HG03139 (cell line): ENCODE results near the gene VPS25.
A peak's percentile ranks its signal among the peaks of the same experiment; 100 is the strongest.
"Not testable (repeated sequence)": the region's sequence is repeated elsewhere in the genome, so short reads cannot be mapped to it uniquely, and the experiment has no call there.

Experiments used
- ATAC-seq: cut with Tn5 transposase; IDR thresholded peaks from one replicate; pipeline ENCODE4 v1.9.1; 2021; ENCODE audit not compliant: unreplicated experiment

Gene VPS25

GRCh38 chr17:42773290-42774035, at the start of gene VPS25:
Gene VPS25 (plus strand): TSS chr17:42773449. CDS start chr17:42773476, 27 bp downstream.
- no peak for ATAC-seq

DNA sequence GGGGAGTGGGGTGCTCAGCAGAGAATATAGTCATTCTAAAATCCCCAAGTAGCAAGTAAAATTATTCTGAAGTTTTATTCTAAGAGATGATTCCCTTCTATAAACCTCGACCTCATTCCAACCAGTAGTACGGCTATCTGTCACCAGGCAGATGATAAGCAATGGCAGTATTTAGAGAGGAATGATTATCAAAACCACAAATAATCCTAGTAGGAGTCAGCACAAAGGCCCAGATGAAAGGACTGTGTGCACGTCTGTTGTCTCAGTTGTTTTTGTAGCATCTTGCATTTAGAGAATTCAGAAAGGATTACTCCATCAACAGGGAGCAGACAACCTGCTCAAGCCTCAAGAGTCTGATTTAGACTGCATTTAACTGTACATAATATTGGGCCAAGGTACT, 49.6 kb upstream of the VPS25 start:
- no peak for ATAC-seq

DNA sequence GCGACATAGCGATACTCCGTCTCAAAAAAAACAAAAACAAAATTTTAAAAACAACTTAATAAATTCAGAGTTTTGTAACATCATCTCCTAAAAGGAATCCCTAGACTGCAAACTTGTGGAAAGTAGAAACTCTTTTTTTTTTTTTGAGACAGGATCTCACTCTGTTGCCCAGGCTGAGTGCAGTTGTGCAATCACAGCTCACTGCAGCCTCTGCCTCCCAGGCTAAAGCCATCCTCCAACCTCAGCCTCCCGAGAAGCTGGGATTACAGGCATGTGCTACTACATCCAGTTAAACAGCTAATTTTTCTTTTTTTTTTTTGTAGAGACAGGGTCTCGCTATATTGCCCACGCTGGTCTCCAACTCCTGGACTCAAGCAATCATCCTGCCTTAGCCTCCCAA, 48.1 kb upstream of the VPS25 start:
- no peak for ATAC-seq

DNA sequence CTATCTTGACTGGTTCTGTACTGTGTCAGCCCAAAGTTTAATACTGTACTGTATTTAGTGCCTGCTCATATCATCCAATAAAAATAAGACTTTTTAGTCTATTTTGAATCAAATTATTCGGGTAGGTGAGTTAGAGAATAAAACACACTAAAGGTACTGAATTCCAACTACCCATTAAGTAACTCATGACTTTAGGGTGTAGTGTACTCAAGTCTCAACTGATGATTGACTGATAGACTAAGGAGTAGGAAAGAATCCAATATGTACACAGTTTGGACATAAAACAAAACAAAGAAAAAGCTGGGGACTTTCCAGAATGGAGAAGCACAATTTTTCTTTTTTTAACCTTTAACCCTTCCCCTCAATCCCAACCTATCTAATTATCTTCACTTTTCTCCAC, 32.5 kb upstream of the VPS25 start:
- ATAC-seq = no peak

GRCh38 chr17:42742916-42743315, 30.3 kb upstream of the VPS25 start:
- not testable (repeated sequence) for ATAC-seq

- no peak for ATAC-seq
These were observed 29.5 kb upstream of the VPS25 start for GRCh38 chr17:42743595-42744282.

GRCh38 chr17:42744283-42744805, 28.9 kb upstream of the VPS25 start:
- ATAC-seq = peak; percentile 43

DNA sequence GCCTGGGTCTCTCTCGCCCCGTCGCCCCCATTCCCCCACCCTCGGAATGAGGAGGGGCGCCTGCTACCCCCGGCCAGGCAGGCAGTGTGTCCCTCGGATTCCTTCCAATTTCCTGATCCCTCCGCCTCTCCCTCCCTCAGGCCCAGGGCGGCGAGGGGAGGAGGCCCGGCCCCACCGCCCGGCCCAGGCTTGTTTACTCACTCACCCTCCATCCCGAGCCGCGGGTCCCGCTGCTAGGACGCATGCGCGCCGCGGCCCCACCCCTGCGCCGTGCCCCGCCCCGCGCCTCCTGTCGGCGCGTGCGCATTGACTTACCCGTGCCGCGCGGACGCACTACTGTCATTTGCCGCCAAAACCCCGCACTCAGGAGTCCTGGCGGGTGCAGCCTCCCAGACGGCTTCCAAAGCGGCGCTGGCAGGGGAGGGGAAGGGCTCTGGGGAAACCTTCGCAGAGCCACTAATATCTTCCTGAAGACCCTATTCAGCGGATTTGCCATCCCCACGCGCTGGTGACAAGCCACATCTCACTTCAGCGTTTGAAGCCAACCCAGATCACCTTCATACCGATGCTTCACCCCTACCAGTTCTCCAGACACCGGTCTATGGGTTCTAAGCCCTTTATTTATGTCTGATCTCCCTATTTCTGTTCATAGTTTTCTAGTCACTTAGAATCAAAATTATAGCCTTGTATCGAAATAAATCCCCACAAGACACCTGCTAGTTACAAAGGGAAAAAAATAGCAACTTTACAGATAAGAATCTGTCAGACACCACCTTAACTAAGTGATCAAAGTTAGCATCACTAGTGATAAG, 28.2 kb upstream of the VPS25 start, which contains the start of gene EZH1:
EZH1 (minus strand) TSS at position 235 of the 812 bp plus-strand sequence. CDS start 16,099 bp downstream, outside the sequence.
- peak; percentile 60 for ATAC-seq

GRCh38 chr17:42748202-42748907, 24.9 kb upstream of the VPS25 start:
- ATAC-seq = no peak

DNA sequence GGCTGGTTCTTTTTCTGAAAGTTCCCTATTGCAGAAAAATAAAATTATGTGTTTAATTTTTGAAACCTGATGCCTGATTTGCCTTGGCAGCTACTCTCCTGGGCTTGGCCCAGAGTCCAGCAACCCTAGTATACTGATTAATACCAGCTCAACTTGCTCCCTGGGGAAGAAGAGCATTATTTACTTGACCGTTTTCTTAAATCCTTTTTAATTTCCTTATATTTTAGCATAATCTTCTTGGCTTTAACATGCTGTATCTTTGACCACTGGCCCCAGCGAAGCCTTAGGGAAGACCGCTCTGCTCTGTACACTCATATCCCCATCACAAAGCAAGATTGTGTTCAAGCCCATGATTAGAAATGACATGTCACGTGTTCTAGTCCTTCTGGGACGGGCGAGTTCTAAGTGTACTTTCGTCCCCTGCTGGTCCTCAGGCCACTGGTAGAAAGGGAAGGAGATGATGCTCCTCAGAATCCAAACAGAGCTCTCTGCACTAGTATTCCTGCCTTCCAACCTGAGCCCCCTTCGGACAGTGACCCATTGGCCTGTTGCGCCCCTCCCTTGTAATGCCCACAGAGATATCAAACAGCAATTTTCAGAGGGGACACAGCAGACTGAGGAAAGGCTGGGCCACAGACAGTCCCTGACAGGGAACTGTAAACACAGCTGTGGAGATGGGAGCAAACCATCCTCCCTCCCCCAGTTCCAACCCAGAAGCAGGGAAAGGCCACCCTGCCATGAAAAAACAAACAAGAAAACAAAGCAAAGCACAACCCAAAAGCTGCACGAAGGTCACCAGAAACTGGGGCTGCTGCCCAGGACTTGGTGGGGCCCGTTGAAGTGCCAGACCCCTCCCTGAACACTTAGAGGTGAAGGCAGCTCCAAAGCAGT, 24.1 kb upstream of the VPS25 start:
- no peak for ATAC-seq

DNA sequence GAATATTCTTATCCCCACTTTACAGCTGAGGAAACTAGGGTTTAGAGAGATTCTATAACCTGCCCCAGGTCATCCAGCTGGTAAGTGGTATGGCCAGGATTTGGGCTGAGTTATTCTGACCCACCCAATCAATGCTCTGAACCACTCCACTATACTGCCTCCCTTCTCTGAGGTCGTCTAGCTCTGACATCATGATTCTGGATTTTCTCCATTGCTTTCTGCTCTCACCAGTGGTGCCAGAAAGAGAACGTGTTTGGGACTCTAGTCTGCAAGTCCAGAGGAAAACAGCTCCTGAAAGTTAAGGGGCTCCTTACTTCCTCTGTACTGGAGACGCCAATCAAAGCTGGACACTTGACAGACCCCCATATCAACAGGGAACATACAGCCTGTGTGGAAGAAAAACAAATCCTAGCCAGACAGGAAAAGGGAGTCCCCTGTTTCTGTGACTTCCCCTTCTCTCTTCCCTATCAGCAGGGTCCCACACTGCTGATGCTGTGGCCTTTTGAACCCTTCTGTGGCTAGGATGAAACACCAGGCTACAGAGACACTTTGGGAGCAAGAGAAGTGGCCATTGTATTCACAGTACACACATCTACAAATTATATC, 22.4 kb upstream of the VPS25 start:
- ATAC-seq = no peak

DNA sequence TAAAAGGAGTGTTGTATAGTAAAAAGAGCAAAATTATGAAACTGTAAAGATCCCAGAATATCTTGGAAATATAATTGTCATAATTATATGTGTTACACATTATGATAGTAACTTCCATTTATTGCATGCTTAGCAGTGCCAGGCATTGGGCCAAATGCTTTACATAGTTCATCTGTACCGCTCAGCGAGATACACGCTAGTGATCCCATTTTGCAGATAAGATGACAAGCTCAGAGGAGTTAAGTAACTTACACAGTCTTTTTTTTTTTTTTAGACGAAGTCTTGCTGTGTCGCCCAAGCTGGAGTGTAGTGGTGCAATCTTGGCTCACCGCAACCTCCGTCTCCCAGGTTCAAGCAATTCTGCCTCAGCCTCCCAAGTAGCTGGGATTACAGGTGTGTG, 21.6 kb upstream of the VPS25 start:
- ATAC-seq = no peak

DNA sequence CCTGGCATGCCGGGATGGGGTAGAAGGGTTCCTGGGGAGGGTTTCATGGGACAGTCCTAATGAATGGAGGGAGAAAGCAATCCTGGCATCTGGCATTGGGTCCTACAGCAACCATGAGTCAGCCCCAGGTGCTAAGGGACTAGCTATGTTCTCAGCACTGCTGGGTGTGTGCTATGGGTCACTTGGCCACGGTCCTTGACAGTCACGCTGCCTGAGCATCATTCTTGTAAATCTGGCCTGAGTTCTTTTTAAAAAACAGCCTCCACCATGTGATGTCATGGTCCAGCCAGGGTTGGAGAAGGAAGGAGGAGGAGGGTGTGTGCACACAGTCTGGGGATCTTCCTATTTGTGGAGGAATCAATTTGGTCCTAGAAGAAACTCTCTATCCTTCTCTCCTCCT, 18.5 kb upstream of the VPS25 start:
- no peak for ATAC-seq

GRCh38 chr17:42759982-42760651, 13.1 kb upstream of the VPS25 start:
- ATAC-seq = no peak

DNA sequence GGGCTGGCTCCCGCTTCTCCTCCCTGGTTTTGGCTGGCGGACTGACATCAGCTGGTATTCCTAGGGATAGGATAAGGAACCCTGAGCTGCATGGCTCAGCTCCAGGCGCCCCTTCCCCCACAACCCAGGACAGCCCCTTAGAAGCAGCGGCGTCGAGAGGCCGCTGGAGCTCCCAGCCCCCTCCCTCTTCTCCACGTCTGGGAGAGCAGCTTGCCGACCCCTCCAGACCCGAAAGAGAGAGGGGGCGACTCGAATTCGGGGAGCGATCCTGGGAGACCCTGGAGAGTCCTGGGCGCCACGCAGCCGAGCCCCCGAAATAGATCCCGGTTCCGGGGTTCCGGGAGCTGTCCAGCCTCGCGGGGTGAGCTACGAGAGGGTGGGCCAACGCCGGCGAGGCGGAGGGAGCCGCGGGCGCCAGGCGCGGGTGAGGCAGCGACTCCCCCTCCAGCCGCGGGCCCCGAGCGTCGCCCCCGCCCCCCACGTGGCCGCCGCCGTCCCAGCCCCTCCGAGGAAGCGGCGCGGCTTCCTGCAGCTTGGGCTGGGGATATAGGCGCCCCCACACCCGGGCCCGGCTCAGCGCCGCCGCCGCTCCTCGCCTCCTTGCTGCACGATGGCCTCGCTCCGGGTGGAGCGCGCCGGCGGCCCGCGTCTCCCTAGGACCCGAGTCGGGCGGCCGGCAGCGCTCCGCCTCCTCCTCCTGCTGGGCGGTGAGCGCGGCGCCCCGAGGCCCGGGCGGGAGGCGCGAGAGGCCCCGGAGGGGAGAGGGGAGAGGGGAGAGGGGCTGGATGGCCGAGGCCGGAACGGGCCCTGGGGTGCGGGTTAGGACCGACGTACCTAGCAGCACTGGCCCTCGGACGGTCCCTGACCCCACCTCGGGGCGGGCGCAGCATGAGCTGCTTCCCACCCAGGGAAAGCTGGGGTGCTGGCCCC, 12.3 kb upstream of the VPS25 start, which contains the start of gene RAMP2:
RAMP2 (plus strand) TSS at position 576 of the 930 bp plus-strand sequence; CDS start at position 611, 35 bp downstream.
- no peak for ATAC-seq

DNA sequence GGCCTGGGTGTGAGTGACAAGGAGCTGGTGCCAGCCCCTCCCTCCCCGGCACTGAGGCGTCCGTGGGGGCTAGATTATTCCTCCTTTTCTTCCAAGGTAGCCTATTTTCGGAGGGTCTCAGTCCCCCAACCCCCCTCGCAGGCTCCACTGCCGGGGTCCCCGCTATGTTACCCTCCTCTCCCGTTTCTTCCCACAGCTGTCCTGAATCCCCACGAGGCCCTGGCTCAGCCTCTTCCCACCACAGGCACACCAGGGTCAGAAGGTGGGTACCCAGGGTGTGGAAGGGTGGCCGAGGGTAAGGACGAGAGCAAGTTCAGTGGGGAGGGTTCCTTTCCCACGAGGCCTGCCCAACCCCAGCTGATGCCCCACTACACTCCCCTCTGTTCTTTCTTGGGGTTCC, 11.6 kb upstream of the VPS25 start:
- no peak for ATAC-seq

DNA sequence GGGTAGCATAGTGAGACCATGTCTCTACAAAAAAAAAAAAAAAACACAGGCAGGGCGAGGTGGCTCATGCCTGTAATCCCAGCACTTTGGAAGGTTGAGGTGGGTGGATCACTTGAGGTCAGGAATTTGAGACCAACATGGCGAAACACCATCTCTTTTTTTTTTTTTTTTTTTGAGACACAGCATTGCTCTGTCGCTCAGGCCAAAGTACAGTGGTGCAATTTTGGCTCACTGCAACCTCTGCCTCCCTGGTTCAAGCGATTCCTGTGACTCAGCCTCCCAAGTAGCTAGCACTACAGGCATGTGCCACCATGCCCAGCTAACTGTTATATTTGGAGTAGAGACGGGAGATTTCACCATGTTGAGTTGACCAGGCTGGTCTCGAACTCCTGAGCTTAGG, 7.1 kb upstream of the VPS25 start:
- no peak for ATAC-seq

DNA sequence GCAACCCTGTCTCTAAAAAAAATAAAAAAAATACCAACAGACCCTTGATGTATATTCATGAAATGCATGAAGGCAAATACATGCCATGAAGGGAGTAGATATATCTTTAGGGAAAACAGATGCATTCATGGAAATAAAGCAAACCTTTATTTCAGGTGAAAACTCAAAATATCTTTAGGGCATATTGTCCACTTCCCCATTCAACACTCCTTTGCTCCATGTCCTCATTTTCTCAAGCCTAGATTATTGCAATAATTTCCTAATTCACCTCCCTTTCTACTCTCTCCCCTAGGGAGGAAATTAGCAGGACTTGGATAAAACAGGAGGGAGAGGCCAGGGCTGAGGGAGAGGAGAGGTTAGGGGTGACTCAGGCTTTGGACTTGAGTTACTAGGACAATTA, 5.7 kb upstream of the VPS25 start:
- no peak for ATAC-seq
